ENCODE measurements around the gene ENDOV.

Gene ENDOV

GRCh38 chr17:80426671-80427326 lies 11.8 kb downstream of the ENDOV start:
- 41% methylated on average over 24 of the region's 24 CpGs for WGBS
- Histone ChIP-seq H3K9ac (ENCODE audit: low read length) (peak overlapping the region; percentile 8), H4K8ac (ENCODE audit: low read length) (no peak overlapping the region), H3K27ac (ENCODE audit: low read length, poor library complexity, severe bottlenecking) (no peak overlapping the region), H3K27me3 (ENCODE audit: control insufficient read depth in 1 of 2, insufficient read depth in 1 of 2, low read length in 2 of 2) (peaks cover 0 to 11% of the 10 kb centered on the region in 2 experiments), H2AFZ (ENCODE audit: low read depth, low read length) (no peak overlapping the region), H2BK12ac (ENCODE audit: low read length in 2 of 2) (peak overlapping the region in 1 of 2 experiments; percentile 31), H2AK5ac (ENCODE audit: low read length, severe bottlenecking) (no peak overlapping the region), H3K4ac (ENCODE audit: low read depth in 1 of 2, low read length in 2 of 2) (peak overlapping the region in 1 of 2 experiments; percentile 4), H3K4me1 (ENCODE audit: control insufficient read depth, insufficient read depth, low read depth, low read length) (peaks cover 7% of the 10 kb centered on the region), H3K36me3 (ENCODE audit: control insufficient read depth in 1 of 2, insufficient read depth in 2 of 2, low read depth in 1 of 2, low read length in 2 of 2) (peaks cover 10 to 19% of the 10 kb centered on the region in 2 experiments), H2BK5ac (ENCODE audit: low read depth, low read length, poor library complexity, severe bottlenecking) (no peak overlapping the region), H3K4me3 (ENCODE audit: insufficient read depth in 1 of 2, low read depth in 1 of 2, low read length in 2 of 2) (no peak overlapping the region), H3K18ac (ENCODE audit: low read depth in 1 of 2, low read length in 2 of 2) (peak overlapping the region in 1 of 2 experiments; percentile 58), H2BK120ac (ENCODE audit: low read depth, low read length) (no peak overlapping the region), H3K4me2 (ENCODE audit: low read length, poor library complexity, severe bottlenecking) (no peak overlapping the region), H3K79me1 (replicated peaks; ENCODE audit: low read length, poor library complexity, severe bottlenecking) (no peaks in the 10 kb centered on the region), H3K9me3 (ENCODE audit: control insufficient read depth, low read length) (no peaks in the 10 kb centered on the region), H2BK15ac (ENCODE audit: low read depth, poor library complexity, severe bottlenecking) (no peak overlapping the region), H3K23ac (ENCODE audit: low read length in 2 of 2) (no peak overlapping the region), H4K91ac (ENCODE audit: low read length) (no peak overlapping the region), H3K14ac (ENCODE audit: low read length in 2 of 2) (no peak overlapping the region)
- peak; percentile 72 for DNase-seq

- no peak overlapping the region for H2AK5ac ChIP-seq (ENCODE audit: low read length, severe bottlenecking)
- no peaks in the 10 kb centered on the region for H3K79me1 ChIP-seq (replicated peaks; ENCODE audit: low read length, poor library complexity, severe bottlenecking)
- no peak overlapping the region for H2BK15ac ChIP-seq (ENCODE audit: low read depth, poor library complexity, severe bottlenecking)
- no peak overlapping the region for H2AFZ ChIP-seq (ENCODE audit: low read depth, low read length)
- no peak overlapping the region for H3K9ac ChIP-seq (ENCODE audit: low read length)
- no peak overlapping the region for H3K14ac ChIP-seq (ENCODE audit: low read length in 2 of 2)
- no peak overlapping the region for H2BK120ac ChIP-seq (ENCODE audit: low read depth, low read length)
- no peak overlapping the region for H3K4me3 ChIP-seq (ENCODE audit: insufficient read depth in 1 of 2, low read depth in 1 of 2, low read length in 2 of 2)
- H3K4ac ChIP-seq (ENCODE audit: low read depth in 1 of 2, low read length in 2 of 2): no peak overlapping the region
- H3K18ac ChIP-seq (ENCODE audit: low read depth in 1 of 2, low read length in 2 of 2): no peak overlapping the region
- no peak overlapping the region for H2BK12ac ChIP-seq (ENCODE audit: low read length in 2 of 2)
- DNase-seq: no peak
- no peak overlapping the region for H3K23ac ChIP-seq (ENCODE audit: low read length in 2 of 2)
- no peak overlapping the region for H3K27ac ChIP-seq (ENCODE audit: low read length, poor library complexity, severe bottlenecking)
- H4K8ac ChIP-seq (ENCODE audit: low read length): no peak overlapping the region
- 84% methylated on average over 27 of the region's 27 CpGs for WGBS
- peaks cover 7% of the 10 kb centered on the region for H3K4me1 ChIP-seq (ENCODE audit: control insufficient read depth, insufficient read depth, low read depth, low read length)
- H2BK5ac ChIP-seq (ENCODE audit: low read depth, low read length, poor library complexity, severe bottlenecking): no peak overlapping the region
- no peak overlapping the region for H4K91ac ChIP-seq (ENCODE audit: low read length)
- H3K4me2 ChIP-seq (ENCODE audit: low read length, poor library complexity, severe bottlenecking): no peak overlapping the region
- H3K27me3 ChIP-seq (ENCODE audit: control insufficient read depth in 1 of 2, insufficient read depth in 1 of 2, low read length in 2 of 2): peaks cover 0 to 12% of the 10 kb centered on the region in 2 experiments
- peaks cover 10 to 19% of the 10 kb centered on the region in 2 experiments for H3K36me3 ChIP-seq (ENCODE audit: control insufficient read depth in 1 of 2, insufficient read depth in 2 of 2, low read depth in 1 of 2, low read length in 2 of 2)
- no peaks in the 10 kb centered on the region for H3K9me3 ChIP-seq (ENCODE audit: control insufficient read depth, low read length)
Observed at GRCh38 chr17:80427366-80428282, 12.7 kb downstream of the ENDOV start.

GRCh38 chr17:80428363-80428762 lies 13.4 kb downstream of the ENDOV start:
- H4K8ac ChIP-seq (ENCODE audit: low read length): no peak overlapping the region
- H3K4me3 ChIP-seq (ENCODE audit: insufficient read depth in 1 of 2, low read depth in 1 of 2, low read length in 2 of 2): no peak overlapping the region
- peak overlapping the region; percentile 52 for H4K91ac ChIP-seq (ENCODE audit: low read length)
- H3K27ac ChIP-seq (ENCODE audit: low read length, poor library complexity, severe bottlenecking): no peak overlapping the region
- no peak overlapping the region for H2AK5ac ChIP-seq (ENCODE audit: low read length, severe bottlenecking)
- 93% methylated on average over 11 of the region's 12 CpGs for WGBS
- H3K27me3 ChIP-seq (ENCODE audit: control insufficient read depth in 1 of 2, insufficient read depth in 1 of 2, low read length in 2 of 2): peaks cover 0 to 12% of the 10 kb centered on the region in 2 experiments
- H2AFZ ChIP-seq (ENCODE audit: low read depth, low read length): no peak overlapping the region
- H3K79me1 ChIP-seq (replicated peaks; ENCODE audit: low read length, poor library complexity, severe bottlenecking): no peaks in the 10 kb centered on the region
- H3K9ac ChIP-seq (ENCODE audit: low read length): no peak overlapping the region
- H2BK5ac ChIP-seq (ENCODE audit: low read depth, low read length, poor library complexity, severe bottlenecking): no peak overlapping the region
- peaks cover 7% of the 10 kb centered on the region for H3K4me1 ChIP-seq (ENCODE audit: control insufficient read depth, insufficient read depth, low read depth, low read length)
- H3K18ac ChIP-seq (ENCODE audit: low read depth in 1 of 2, low read length in 2 of 2): no peak overlapping the region
- no peak for DNase-seq
- no peak overlapping the region for H2BK120ac ChIP-seq (ENCODE audit: low read depth, low read length)
- H2BK15ac ChIP-seq (ENCODE audit: low read depth, poor library complexity, severe bottlenecking): no peak overlapping the region
- no peak overlapping the region for H3K23ac ChIP-seq (ENCODE audit: low read length in 2 of 2)
- H3K36me3 ChIP-seq (ENCODE audit: control insufficient read depth in 1 of 2, insufficient read depth in 2 of 2, low read depth in 1 of 2, low read length in 2 of 2): peaks cover 10 to 17% of the 10 kb centered on the region in 2 experiments
- no peak overlapping the region for H3K4ac ChIP-seq (ENCODE audit: low read depth in 1 of 2, low read length in 2 of 2)
- no peak overlapping the region for H2BK12ac ChIP-seq (ENCODE audit: low read length in 2 of 2)
- no peak overlapping the region for H3K14ac ChIP-seq (ENCODE audit: low read length in 2 of 2)
- no peaks in the 10 kb centered on the region for H3K9me3 ChIP-seq (ENCODE audit: control insufficient read depth, low read length)
- H3K4me2 ChIP-seq (ENCODE audit: low read length, poor library complexity, severe bottlenecking): no peak overlapping the region

GRCh38 chr17:80428796-80429195 lies 13.8 kb downstream of the ENDOV start:
- Histone ChIP-seq H3K79me1 (replicated peaks; ENCODE audit: low read length, poor library complexity, severe bottlenecking) (no peaks in the 10 kb centered on the region), H2BK12ac (ENCODE audit: low read length in 2 of 2) (no peak overlapping the region), H2BK15ac (ENCODE audit: low read depth, poor library complexity, severe bottlenecking) (no peak overlapping the region), H3K4me1 (ENCODE audit: control insufficient read depth, insufficient read depth, low read depth, low read length) (peaks cover 7% of the 10 kb centered on the region), H4K91ac (ENCODE audit: low read length) (no peak overlapping the region), H3K23ac (ENCODE audit: low read length in 2 of 2) (no peak overlapping the region), H3K9ac (ENCODE audit: low read length) (no peak overlapping the region), H3K18ac (ENCODE audit: low read depth in 1 of 2, low read length in 2 of 2) (no peak overlapping the region), H3K27me3 (ENCODE audit: control insufficient read depth in 1 of 2, insufficient read depth in 1 of 2, low read length in 2 of 2) (peaks cover 0 to 12% of the 10 kb centered on the region in 2 experiments), H2BK5ac (ENCODE audit: low read depth, low read length, poor library complexity, severe bottlenecking) (no peak overlapping the region), H3K36me3 (ENCODE audit: control insufficient read depth in 1 of 2, insufficient read depth in 2 of 2, low read depth in 1 of 2, low read length in 2 of 2) (peaks cover 10 to 17% of the 10 kb centered on the region in 2 experiments), H3K4me3 (ENCODE audit: insufficient read depth in 1 of 2, low read depth in 1 of 2, low read length in 2 of 2) (no peak overlapping the region), H3K14ac (ENCODE audit: low read length in 2 of 2) (no peak overlapping the region), H2AFZ (ENCODE audit: low read depth, low read length) (no peak overlapping the region), H2AK5ac (ENCODE audit: low read length, severe bottlenecking) (no peak overlapping the region), H4K8ac (ENCODE audit: low read length) (no peak overlapping the region), H3K27ac (ENCODE audit: low read length, poor library complexity, severe bottlenecking) (no peak overlapping the region), H3K4me2 (ENCODE audit: low read length, poor library complexity, severe bottlenecking) (no peak overlapping the region), H2BK120ac (ENCODE audit: low read depth, low read length) (no peak overlapping the region), H3K4ac (ENCODE audit: low read depth in 1 of 2, low read length in 2 of 2) (no peak overlapping the region), H3K9me3 (ENCODE audit: control insufficient read depth, low read length) (no peaks in the 10 kb centered on the region)
- no peak for DNase-seq
- 77% methylated on average over 10 of the region's 11 CpGs for WGBS
